GM18868 (cell line): ENCODE measurements around the gene CDHR2.
"Not testable (repeated sequence)": the region's sequence is repeated elsewhere in the genome, so short reads cannot be mapped to it uniquely, and the experiment has no call there.

Source experiments
- ATAC-seq: cut with Tn5 transposase; IDR thresholded peaks from one replicate; pipeline ENCODE4 v1.9.1; 2021; ENCODE audit warnings: mild to moderate bottlenecking, moderate library complexity; ENCODE audit not compliant: unreplicated experiment

CDHR2 gene

DNA sequence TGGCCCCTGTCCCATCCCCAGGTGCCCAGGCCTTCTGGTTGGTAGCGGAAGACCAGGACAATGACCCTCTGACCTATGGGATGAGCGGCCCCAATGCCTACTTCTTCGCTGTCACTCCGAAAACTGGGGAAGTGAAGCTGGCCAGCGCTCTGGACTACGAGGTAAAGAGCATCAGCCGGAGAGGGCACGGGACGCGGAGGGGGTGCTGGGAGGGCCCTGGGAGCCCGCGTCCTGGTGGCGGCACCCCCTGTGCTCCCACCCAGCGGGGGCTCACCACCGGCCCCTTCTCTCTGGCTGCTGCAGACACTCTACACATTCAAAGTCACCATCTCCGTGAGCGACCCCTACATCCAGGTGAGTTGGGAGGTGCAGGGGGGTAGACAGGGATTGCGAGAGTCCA, 19.5 kb downstream of the CDHR2 start:
- ATAC-seq = no peak

DNA sequence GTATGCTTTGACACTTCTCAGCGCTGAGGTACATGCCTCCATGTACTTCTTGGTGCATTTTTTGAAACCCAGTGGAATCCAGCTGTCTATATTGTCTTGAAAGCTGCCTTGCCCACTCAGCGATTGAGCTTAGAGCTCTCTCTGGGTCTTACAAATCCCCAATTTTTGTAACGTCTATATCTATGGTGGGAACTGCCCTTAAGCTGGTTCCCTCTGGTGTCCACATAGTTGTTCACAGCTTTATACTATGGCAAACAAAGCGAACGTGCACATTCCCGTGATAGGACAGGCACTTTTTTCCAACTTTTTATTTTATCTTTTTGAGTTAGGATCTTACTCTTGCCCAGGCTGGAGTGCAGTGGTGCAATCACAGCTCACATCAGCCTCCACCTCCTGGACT, 20.9 kb downstream of the CDHR2 start:
- no peak for ATAC-seq

- peak; percentile 63 for ATAC-seq
Observed at GRCh38 chr5:176573564-176574296, 24.6 kb downstream of the CDHR2 start.

- ATAC-seq = no peak
Observed at GRCh38 chr5:176574297-176574591, 25.1 kb downstream of the CDHR2 start.

DNA sequence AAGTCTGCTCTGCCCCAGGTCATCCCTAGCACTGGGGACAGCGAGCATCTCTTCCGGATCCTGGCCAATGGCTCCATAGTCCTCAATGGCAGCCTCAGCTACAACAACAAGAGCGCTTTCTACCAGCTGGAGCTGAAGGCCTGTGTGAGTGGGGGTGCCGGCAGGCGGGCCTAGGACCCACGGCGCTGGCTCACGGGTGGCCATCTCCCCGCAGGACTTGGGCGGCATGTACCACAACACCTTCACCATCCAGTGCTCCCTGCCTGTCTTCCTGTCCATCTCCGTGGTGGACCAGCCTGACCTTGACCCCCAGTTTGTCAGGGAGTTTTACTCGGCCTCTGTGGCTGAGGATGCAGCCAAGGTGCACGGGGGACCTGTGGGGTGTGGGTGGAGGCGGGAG, 25.9 kb downstream of the CDHR2 start:
- no peak for ATAC-seq

GRCh38 chr5:176575488-176576422, 26.6 kb downstream of the CDHR2 start:
- no peak for ATAC-seq

GRCh38 chr5:176577312-176578176, 28.4 kb downstream of the CDHR2 start:
- ATAC-seq = no peak

DNA sequence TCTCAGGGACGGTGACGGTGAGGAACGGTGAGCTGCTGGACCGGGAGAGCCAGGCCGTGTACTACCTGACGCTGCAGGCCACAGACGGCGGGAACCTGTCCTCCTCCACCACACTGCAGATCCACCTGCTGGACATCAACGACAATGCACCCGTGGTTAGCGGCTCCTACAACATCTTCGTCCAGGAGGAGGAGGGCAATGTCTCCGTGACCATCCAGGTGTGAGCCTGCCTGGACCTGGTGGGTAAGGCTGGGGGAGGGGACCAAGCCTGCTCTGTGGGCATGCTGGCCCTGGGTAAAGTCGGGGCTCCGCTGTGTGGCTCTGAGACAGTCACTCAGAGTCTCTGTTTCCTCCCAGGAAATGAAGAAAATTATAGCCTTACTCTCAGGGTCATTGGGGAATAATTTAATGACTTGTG, 29.3 kb downstream of the CDHR2 start:
- ATAC-seq = no peak

DNA sequence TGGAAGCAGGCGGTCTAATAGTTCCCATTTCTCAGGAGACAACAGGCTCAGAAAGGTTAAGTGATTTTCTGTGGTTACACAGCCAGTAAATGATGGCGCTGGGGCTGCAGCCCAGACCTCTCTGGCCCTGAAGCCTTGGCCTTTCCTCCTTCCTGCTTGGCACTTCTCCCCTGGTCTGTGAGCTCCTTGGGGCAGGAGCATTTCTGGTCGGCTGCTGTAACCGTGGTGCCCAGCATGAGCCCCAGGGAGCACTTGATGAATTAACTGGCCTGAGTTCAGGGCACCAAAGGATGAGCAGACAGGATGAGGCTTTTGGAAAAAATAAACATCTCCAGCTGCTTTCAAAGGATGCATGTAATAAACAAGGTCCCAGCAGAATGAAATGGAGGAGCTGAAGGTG, 30.2 kb downstream of the CDHR2 start:
- ATAC-seq = no peak

DNA sequence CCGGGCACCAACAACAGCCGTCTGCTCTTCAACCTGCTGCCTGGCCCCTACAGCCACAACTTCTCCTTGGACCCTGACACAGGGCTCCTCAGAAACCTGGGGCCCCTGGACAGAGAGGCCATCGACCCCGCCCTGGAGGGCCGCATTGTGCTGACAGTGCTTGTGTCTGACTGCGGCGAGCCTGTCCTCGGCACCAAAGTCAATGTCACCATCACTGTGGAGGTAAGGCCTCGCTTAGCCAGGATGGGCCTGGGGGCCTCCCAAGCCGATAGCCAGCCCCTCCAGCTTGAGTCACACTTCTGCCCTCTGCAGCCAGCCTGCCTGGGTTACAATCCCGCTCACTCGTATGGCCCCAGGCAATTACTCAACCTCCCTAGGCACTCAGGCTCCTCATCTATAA, 32.2 kb downstream of the CDHR2 start:
- no peak for ATAC-seq

DNA sequence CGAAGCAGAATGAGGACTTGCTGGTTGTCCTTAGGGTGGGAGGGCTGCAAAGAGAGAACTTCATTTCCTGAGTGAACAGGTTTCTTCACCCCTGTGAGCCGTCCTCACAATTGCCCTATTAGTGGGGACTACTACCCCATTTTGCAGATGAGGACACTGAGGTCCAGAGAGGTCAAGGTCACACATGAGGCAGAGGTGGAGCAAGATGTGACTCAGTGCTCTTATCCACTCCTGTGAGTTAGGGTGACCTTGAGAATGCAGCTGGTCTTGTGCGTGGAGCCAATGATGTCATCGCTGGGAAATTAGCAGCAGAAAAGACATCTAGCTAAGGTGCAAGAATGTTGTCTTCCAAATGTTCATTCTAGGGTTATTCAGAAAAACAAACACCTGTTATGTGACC, 33.9 kb downstream of the CDHR2 start:
- no peak for ATAC-seq

- ATAC-seq = no peak
Observed at GRCh38 chr5:176587398-176587797, 38.3 kb downstream of the CDHR2 start.

- ATAC-seq = no peak
Observed at GRCh38 chr5:176588297-176588696, 39.2 kb downstream of the CDHR2 start.

DNA sequence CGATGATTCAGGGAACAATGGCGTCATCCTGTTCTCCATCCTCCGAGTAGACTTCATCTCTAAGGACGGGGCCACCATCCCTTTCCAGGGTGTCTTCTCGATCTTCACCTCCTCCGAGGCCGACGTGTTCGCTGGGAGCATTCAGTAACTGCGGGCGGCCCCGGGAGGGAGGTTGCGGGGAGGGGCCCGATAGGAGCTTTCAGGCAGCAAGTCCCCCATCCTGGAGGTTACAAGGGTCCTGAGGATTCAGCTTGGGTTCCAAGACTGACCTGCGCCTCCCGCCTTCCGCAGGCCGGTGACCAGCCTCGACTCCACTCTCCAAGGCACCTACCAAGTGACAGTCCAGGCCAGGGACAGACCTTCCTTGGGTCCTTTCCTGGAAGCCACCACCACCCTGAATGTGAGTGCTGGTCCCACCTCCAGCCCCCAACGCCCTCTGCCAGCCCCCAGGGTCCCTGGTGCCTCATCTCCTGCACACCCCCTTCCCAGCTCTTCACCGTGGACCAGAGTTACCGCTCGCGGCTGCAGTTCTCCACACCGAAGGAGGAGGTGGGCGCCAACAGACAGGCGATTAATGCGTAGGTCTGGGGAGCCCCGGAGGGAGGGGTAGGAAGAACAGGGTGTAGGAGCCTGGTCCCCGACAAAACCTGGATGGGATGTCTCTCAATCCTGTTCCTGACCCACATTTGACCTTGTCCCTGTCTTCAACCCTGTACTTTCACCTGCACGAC, 40.1 kb downstream of the CDHR2 start:
- no peak for ATAC-seq

- no peak for ATAC-seq
Observed at GRCh38 chr5:176590035-176590717, 41.0 kb downstream of the CDHR2 start.

DNA sequence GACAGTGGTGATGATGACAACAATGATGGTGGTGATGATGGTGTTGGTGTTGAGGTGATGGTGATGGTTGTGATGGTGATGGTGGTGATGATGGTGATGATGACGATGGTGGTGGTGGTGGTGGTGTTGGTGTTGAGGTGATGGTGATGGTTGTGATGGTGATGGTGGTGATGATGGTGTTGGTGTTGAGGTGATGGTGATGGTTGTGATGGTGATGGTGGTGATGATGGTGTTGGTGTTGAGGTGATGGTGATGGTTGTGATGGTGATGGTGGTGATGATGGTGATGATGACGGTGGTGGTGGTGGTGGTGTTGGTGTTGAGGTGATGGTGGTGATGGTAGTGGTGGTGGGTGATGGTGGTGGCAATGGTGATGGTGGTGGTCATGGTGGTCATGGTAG, 42.5 kb downstream of the CDHR2 start:
- ATAC-seq = not testable (repeated sequence)

DNA sequence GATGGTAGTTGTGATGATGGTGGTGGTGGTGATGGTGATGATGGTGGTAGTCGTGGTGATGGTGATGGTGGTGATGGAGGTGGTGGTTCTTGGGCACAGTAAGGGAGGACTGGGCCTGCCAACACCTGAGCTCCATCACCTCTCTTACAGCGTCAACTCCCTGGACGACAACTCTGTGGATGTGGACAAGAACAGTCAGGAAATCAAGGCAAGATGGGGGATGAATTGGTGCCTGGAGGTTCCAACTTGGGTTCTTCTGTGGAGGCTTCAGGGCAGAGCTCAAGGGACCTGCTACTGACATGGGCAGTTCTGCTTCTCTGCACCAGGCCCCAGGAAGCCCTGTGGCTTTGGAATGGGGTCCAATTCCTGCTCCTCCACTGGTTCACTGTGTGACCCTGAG, 43.4 kb downstream of the CDHR2 start:
- ATAC-seq = no peak

GRCh38 chr5:176593273-176593869, 44.2 kb downstream of the CDHR2 start:
- ATAC-seq = no peak

- ATAC-seq = no peak
Observed at GRCh38 chr5:176594554-176594953, 45.4 kb downstream of the CDHR2 start.
